Measurements from ENCODE around the gene DGKG.

Gene DGKG

GRCh38 chr3:186280737-186281136 lies 81.3 kb downstream of the DGKG start:
- DNase-seq (ENCODE audit: low read depth in 2 of 3, low spot score in 1 of 3): no peak

DNA sequence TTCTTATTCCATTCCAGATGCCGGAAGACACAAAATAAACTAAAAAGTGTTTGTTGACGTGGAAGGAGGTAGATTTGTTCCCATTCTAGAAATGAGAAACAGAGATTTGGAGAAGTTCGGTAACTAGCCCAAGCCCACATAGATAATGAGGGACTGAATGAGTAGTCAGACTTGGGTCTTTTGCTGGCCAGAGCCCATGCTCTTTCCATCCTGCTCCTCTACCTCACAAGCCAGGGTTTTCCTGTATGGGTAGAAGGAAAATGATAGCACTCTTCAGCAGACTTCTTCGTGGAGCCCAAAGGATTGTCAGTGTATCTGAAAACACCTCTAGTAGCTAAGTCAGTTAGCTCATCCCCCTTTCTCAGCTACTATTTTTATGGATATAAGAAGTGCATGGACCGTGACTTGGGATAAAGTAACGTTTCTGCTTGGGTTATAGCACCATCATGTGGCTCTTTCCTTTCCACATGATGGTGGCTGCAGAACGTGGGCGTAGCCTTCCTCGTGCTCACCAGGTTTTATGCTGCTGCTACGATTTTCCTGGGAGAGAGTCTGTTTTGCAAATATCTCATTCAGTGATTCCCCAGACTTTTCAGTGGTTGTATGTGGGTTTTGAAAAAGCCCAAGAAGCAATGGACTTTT lies 84.6 kb downstream of the DGKG start:
- DNase-seq (ENCODE audit: low read depth in 2 of 3, low spot score in 1 of 3): no peak

DNA sequence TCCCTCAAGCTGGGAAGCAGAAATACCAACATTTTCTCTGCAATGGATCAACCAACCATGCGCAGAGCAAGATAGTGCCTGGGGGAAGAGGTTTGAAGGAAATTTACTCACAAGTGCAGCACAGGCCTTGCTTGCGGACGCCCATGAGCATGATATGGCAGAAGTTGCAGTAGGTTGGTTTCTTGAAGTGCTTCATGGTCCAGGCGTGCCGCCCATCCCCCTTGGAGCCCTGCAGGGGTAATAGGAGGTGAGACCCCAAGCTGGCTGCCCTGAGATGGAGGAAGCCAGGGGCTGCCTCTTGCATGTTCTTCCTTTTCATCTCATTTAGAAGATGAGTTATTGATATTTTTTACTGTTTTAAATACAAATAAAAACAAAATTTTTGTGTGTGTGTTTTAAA lies 86.6 kb downstream of the DGKG start:
- DNase-seq (ENCODE audit: low read depth in 2 of 3, low spot score in 1 of 3): no peak

- DNase-seq (ENCODE audit: low read depth in 2 of 3, low spot score in 1 of 3): no peak
These were observed 88.4 kb downstream of the DGKG start for GRCh38 chr3:186273586-186273985.

DNA sequence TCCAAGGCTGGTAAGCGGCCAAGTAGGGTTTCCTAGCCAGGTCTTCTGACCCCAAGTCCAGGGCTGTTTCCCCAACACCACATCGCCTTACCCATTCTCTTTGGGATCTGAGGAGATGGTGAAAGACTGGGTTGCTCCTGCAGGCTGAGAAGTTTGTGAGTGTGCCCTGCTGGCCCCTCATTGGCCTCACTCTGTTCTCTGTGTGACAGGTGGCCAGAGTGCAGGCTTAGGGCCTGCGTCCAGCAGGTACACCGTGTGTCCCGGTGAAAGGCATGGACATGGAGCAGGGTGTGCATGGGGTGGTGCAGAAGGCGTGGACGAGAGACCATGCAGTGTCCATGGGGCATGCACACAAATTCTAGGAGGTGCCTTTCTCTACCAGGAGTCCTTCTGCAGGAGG lies 91.3 kb downstream of the DGKG start:
- no peak for DNase-seq (ENCODE audit: low read depth in 2 of 3, low spot score in 1 of 3)

DNA sequence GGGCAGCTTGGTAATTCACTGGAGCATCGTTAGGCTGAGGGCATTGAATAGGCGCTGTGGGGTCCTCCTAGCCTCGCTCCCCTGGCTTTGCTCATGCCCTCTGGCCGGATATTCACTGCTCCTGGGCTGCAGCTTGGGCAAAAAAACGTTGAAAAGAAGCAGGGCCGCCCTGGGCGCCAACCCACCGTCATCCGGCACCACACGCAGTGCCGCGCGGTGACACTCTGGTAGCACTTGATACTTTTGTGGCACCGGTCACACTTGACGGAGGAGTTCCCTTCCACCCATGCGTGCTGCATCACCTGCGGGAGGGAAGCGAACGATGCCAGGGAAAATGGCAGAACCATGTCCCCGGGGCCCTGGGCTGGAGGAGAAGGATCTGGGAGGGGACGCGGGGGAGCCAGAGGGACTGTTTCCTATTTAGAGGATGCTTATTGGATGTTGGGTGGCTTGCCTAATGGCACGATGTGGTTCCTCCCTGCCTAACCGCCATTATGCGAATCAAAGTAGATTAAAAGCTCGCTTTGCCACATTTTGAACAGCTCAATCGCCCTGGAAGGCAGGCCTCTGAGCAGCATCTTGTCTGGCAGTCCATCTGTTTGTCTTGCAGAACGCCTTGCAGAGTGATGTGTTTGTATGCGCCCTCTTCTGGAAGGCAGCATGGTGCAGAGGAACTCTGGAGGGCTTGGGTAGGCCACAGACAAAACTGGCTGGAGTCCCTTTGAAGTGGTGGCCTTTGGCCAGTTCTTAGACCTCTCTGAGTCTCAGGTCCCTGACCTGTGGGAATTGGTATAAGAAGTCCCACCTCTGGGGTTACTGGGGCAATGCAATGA lies 93.2 kb downstream of the DGKG start:
- no peak for DNase-seq (ENCODE audit: low read depth in 2 of 3, low spot score in 1 of 3)

- no peak for DNase-seq (ENCODE audit: low read depth in 2 of 3, low spot score in 1 of 3)
These were observed 94.3 kb downstream of the DGKG start for GRCh38 chr3:186267758-186268157.

DNA sequence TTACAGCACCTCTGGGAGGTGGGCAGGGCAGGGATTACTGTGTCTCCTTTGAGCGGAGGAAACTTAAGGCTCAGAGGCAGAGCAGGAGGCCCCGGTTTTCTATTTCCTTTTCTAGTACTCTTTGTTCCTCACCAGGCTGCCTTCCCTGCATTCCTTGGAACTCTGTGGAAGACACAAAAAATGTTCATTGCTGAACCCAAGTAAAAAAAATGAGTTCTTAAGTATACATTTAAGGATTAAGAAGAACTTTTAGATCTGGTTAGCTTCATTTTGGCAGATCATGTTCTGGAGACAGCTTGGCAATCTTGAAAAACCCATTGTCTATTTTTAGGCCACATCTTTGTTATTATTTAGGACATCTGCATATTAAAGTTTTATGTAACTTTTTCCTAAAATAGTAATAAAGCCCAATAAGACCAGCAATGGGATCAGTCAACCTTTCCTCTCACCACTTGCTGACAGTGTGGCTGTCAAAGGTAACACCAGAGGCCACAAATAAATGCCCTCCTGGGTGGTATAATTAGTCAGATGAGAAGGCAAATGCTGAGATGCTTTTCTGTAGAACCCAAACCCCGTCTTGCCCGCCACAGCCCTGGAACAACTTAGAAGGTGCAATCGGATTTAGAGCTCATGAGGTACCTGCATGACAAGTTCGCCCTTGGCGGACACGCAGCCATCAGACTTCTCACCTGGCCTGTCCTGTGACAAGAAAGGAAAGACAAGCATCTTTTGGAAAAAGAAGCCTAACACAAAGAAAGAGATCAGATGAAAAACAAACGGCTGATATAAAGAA lies 97.2 kb downstream of the DGKG start:
- DNase-seq (ENCODE audit: low read depth in 2 of 3, low spot score in 1 of 3): no peak

- DNase-seq (ENCODE audit: low read depth in 2 of 3, low spot score in 1 of 3): no peak
These were observed 100.4 kb downstream of the DGKG start for GRCh38 chr3:186261638-186262037.

- no peak for DNase-seq (ENCODE audit: low read depth in 2 of 3, low spot score in 1 of 3)
These were observed 101.3 kb downstream of the DGKG start for GRCh38 chr3:186260726-186261125.

- peak; percentile 47 to 63 (median 58) for DNase-seq (ENCODE audit: low read depth in 2 of 3, low spot score in 1 of 3)
These were observed 102.2 kb downstream of the DGKG start for GRCh38 chr3:186259612-186260383.

DNA sequence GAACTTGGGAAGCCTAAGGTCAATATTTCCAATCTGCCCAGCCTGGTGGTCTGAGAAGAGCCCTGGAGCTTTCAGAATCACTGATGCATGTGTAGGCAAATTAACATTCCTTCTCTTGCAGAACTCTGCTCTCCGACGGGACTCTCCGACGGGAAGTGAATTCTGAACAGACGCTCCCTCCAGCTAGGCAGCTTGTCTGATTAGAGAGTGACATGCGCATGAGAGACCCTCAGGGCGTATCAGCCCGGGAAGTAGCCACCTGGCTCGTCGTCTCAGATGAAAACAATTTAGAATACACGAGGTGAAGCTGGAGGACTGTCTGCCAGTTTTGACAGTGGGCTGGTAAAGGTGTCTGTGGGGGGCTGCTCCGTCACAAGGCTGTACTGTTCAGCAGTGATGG lies 103.1 kb downstream of the DGKG start:
- DNase-seq (ENCODE audit: low read depth in 2 of 3, low spot score in 1 of 3): no peak

DNA sequence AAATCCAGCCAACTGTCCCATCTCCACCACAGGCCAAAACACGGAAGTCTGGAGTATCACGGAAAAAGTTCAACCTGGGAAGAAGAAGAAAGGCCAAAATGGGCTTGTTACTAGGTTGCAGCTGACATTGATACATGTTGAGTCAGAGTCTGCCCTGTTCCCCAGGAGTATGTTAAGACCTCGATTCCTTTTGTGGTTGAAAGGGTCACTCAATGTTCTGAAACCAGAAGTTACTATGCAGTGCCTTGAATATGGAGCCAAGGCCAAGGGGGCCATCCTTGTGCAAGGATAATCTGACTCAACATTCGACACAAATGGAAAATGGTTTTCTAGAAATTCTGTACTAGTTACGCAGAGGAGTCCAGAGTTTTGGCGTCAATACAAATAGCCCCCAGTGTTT lies 104.2 kb downstream of the DGKG start:
- no peak for DNase-seq (ENCODE audit: low read depth in 2 of 3, low spot score in 1 of 3)

DNA sequence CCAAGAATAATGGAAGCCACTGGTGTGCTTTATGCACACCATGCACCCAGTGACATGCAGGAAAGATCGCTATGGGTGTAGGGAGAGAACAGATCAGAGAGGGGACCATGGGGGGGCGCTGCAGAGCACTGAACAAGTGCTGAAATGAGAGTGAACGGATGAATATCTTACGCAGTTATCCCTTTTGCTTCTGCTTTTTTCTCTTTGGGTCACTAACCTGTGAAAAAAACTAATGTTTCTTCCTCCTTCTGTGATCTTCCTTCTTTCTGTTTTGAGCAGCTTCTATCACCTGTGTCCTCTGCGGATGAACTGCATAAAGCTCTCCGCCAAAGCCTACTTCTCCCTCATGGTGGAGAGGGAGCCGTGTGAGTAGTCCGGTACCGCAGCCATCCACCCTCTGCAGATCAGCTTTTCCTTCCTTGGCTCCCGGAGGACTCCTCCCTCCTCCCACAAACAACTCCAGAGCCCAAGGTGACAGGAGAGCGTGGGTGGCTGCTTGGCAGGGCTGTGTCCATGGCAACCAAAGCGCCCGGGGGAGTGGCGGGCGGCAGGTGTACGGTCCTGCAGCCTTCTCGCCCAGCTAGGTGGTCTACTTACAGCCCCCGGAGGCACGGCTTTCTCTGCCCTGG lies 106.2 kb downstream of the DGKG start:
- DNase-seq (ENCODE audit: low read depth in 2 of 3, low spot score in 1 of 3): peak in 1 of 3 donors; percentile 15

DNA sequence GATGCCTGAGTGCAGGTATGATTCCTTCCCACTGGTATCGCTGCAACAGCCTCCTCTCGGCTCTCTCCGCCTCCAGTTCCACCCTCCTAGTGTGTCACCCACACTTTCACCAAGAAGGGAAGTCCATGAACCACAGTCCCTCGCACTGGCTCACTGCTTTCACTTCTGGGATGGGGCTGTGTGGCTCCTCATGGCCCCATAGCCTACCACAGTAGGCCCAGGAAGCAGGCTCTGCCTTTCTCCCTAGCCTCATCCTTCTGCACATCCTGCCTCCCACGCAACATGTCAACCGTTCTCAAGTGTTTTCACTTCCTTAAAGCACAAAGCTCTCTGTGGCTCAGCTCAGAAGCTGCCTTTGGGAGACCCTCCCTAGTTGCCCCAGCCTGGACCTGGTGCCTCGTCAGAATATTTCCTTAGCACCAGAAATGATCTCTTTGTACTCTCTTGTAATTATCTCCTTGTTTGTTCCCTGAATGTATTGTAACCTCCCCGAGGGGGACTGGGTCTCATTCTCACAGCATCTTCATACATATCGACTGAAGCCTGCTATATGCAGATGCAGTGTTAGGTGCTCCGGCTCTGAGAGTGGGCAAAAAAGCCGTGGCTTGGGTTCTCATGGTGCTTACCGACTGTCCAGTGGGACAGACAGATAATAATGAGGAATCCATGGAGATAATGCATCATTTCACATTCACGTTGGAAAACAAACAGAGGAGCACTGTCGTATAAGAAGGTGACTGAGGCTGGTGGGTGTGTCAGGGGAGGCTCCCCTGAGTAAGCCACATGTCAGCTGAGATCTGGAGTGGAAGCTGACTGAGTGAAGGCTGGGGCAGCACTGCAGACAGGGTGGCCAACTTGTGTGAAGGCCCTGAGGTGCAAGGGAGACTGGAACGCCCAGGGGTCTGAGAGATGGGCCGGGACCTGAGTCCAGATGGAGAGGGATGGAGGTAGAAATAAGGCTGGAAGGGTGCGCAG lies 107.1 kb downstream of the DGKG start:
- peak; percentile 32 to 47 (median 38) for DNase-seq (ENCODE audit: low read depth in 2 of 3, low spot score in 1 of 3)

DNA sequence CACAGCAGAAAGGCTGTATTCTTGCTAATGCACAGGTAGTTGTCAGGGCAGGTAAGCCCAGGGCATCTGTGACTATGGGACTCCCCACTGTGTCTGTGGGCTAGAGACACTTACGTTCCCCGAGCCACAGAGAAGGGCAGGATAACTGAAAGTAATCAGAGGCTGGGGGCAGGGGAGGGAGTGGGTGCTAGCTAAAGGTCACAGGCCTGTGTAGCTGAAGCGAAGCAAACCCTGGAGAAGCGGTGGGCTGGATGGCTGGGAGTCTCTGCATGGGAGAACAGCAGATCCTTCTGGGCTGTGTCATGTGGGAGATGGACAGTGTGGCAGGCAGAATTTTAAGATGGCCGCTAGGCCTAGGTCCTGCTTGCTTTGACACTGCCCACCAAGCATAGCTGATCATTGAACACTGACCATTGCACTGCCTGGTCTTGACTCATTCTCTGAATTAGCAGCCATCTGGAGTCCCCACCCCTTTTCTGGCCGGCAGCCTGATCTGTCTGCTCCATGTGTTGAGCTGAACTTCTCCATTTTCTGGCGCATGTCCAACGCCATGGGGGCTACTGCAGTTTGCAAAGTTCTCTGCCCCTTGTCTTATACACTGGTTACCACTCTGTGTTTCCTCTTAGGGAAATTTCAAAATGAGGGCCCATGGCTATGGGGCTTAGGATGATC lies 110.0 kb downstream of the DGKG start:
- no peak for DNase-seq (ENCODE audit: low read depth in 2 of 3, low spot score in 1 of 3)

DNA sequence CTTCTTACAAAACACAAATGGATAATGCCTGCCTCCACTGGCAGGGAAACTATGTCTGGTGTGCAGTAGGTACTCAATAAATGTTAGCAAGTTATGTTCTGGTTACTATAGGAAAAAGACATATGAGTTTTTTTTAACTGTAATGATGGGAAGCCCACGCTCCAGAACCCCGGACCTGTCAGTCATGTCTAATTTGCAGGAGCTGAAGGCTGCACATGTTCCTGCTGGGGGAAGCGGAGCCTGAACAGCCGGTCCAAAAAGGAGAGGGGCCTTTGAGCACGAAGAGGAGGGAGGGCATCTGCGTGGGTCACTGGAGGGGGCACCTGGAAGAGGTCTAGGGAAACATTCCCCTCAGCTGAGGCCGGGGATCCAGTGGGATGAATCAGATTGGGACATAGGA lies 113.2 kb downstream of the DGKG start:
- no peak for DNase-seq (ENCODE audit: low read depth in 2 of 3, low spot score in 1 of 3)

- no peak for DNase-seq (ENCODE audit: low read depth in 2 of 3, low spot score in 1 of 3)
These were observed 113.9 kb downstream of the DGKG start for GRCh38 chr3:186247821-186248814.

All from stimulated activated CD4-positive, alpha-beta T cell treated with anti-CD3 and anti-CD28 coated beads, Interleukin-12 subunit alpha, Interleukin-12 subunit beta, amount 100 ng/mL, for 48 hours (primary cell).